Activated CD4-positive, CD25-positive, alpha-beta regulatory T cell treated with anti-CD3 and anti-CD28 coated beads, Interleukin-2, amount 50 U/mL, for 24 hours (primary cell): ENCODE results near the gene PNN.
"Not testable (repeated sequence)": the region's sequence is repeated elsewhere in the genome, so short reads cannot be mapped to it uniquely, and the experiment has no call there.

Experiments used
- ATAC-seq, 2 donors: fragments of 150-1000 bp; cut with Tn5 transposase; one replicate each; pipeline ENCODE4 v1.10.0; 2021; ENCODE audit warnings: mild to moderate bottlenecking in 1 of 2, moderate library complexity in 1 of 2

Gene PNN

GRCh38 chr14:39181026-39181692, 6.1 kb downstream of the PNN start:
- peak in 1 of 2 donors; percentile 10 for ATAC-seq

- ATAC-seq: no peak
Measured at GRCh38 chr14:39181693-39182047, 6.6 kb downstream of the PNN start.

- no peak for ATAC-seq
Measured at GRCh38 chr14:39182770-39183684, 8.0 kb downstream of the PNN start.

DNA sequence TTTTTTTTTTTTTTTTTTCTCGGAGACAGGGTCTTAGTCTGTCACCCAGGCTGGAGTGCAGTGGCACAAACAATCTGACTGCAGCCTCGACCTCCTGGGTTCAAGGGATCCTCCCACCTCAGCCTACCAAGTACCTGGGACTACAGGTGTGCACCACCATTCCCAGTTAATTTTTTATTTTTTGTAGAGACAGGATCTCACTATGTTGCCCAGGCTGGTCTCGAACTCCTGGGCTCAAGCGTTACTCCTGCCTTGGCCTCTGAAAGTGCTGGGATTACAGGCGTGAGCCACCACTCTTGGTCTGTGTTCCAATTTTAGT, 8.6 kb downstream of the PNN start:
- ATAC-seq: not testable (repeated sequence)

- ATAC-seq: no peak
Measured at GRCh38 chr14:39184628-39185255, 9.7 kb downstream of the PNN start.

DNA sequence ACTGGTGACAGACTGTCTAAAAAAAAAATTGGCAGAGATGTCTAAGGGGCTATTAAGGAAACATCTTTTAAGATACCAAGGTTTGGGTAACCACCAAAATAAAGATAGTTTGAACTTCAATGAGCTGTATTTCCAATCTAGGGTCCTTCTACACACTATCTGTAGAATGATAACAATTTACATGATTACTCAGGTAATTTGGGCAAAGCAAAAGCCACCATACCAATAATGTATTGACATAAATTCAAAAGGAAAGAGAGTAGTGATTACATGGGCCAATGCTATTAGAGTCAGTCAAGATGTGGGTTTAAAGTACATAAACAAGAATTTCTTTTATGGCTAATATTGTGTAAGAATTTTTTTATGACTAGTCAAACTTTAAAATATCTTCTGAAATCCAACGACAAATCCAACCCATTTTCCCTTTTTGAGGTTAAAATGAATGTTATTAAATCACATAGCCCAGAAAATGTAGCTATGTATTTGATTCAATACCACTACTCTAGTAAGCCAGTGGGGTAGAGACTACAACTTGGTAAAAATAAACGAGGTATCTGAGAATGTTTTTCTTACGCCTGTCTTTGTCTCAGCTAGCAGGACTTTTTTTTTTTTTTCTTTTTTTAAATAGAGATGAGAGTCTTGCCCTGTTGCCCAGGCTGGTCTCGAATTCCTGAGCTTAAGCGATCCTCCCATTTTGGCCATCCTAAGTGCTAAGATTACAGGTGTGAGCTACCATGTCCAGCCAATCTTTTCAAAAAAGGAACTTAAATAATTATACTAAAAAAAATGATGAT, 10.4 kb downstream of the PNN start:
- ATAC-seq: no peak

DNA sequence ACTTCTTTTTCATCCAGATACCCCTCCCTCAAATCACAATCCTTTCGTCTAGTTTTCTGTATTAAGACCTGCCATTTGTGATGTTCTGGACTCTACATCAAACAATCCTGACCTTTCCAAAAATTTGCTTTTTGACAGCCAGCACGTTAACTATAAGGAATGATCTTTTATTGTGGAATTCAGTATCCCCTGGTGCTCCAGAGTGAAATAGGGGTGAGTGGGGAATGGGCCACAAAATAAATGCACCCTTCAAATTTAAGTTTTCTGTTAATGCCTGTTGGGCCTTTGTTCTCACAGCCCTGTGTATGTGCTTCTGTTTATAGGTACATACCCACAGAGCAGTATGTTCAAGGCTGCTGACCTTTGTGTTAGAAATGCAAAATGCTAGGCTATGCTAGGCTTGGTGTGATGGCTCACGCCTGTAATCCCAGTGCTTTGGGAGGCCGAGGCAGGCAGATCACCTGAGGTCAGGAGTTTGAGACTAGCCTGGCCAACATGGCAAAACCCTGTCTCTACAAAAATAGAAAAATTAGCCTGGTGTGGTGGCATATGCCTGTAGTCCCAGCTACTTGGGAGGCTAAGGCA, 12.0 kb downstream of the PNN start:
- no peak for ATAC-seq

GRCh38 chr14:39203659-39204606, 28.9 kb downstream of the PNN start:
- ATAC-seq: no peak

DNA sequence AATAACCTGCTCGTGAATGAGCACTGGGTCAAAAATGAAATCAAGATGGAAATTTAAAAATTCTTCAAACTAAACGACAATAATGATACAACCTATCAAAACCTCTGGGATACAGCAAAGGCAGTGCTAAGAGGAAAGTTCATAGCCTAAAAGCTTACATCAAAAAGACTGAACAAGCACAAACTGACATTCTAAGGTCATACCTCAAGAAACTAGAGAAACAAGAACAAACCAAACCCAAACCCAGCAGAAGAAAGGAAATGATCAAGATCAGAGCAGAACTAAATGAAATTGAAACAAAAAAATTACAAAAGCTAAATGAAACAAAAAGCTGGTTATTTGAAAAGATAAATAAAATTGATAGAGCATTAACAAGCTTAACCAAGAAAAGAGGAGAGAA, 32.4 kb downstream of the PNN start:
- ATAC-seq: not testable (repeated sequence)

DNA sequence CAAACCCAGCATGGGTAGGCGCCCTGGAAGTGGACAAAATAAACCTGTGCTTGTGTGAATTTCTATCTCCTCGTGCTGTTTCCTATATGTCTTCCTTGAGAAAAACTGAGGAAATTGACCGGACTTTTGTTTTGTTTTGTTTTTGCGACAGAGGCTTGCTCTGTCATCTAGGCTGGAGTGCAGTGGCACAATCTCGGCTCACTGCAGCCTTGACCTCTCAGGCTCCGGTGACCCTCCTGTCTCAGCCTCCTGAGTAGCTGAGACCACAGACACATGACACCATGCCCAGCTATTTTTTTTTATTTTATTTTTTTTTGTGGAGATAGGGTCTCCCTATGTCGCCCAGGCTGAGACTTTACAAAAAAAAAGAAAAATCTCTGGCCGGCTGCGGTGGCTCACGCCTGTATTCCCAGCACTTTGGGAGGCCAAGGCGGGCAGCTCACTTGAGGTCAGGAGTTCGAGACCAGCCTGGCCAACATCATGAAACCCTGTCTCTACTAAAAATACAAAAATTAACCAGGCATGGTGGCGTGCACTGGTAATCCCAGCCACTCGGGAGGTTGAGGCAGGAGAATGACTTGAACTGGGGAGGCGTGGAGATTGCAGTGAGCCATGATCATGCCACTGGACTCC, 36.2 kb downstream of the PNN start:
- ATAC-seq: no peak

DNA sequence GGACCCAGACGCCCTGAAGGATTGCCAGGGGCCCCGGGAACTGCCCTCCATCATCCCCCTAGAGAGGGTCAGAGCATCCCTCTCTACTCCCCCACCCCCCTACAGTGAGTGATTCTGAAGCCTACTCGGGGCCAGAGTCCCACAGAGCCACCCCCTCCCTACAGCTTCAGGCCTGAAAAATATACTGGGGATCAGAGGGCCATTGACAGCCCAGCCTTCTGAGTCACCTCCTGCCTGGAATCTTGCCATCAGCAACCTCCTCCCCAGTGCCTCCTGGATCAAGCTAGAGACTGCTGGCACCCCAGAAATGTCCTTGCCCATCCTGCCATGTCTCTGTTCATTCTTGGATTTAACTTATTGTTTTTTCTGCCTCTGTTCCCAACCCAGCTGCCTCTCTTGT, 37.0 kb downstream of the PNN start:
- ATAC-seq: no peak

GRCh38 chr14:39212693-39213092, 37.6 kb downstream of the PNN start:
- ATAC-seq: no peak

DNA sequence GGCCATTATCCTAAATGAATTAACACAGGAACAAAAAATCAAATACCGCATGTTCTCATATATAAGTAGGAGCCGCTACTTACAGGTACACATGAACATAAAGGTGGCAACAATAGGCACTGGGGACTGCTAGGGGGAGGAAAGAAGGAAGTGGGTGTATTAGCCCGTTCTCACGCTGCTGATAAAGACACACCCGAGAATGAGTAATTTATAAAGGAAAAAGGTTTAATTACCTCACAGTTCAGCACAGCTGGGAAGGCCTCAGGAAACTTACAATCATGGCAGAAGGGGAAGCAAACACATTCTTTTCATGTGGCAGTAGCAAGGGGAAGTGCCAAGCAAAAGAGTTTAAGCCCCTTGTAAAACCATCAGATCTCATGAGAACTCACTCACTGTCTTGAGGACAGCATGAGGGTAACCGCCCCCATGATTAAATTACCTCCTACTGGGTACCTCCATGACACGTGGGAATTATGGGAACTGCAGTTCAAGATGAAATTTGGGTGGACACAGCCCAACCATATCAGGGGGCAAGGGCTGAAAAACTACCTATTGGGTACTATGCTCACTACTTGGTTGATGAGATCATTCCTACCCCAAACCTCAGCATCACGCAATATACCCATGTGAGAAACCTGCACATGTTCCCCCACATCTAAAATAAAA, 42.3 kb downstream of the PNN start:
- no peak for ATAC-seq

GRCh38 chr14:39218171-39218769, 43.2 kb downstream of the PNN start:
- ATAC-seq: peak; percentile 48 to 68

GRCh38 chr14:39219075-39219499, 44.0 kb downstream of the PNN start:
- ATAC-seq: no peak

DNA sequence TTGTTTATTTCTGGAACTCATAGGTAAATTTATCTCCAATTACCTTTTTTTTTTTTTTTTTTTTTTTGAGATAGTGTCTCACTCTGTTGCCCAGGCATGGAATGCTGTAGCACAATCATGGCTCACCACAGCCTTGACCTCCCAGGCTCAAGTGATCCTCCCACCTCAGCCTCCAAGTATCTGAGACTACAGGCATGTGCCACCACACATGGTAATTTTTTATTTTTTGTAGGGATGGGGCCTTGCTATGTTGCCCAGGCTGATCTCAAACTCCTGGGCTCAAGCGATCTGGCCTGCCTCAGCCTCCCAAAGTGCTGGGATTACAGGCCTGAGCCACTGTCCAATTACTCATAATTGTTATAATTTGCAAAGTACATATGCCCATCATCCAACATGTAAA, 45.4 kb downstream of the PNN start:
- ATAC-seq: not testable (repeated sequence)

DNA sequence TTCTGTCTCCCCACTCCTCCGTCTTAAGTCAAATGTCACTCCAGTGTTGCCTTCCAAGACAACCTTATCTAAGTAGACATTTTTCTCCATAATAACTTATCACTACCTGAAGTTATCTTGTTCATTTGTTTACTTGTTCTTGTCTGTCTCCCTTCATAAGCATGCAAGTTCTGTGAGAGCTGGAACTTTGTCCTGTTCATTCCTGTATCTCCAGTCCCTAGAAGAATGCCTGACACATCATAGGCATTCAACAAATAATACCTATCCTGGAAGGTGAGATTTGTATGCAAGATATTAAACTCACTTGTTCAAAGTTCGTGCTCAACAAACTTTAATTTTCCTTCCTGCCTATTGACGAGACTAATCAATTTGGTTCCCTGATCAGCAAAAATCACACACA, 53.0 kb downstream of the PNN start:
- ATAC-seq: no peak

DNA sequence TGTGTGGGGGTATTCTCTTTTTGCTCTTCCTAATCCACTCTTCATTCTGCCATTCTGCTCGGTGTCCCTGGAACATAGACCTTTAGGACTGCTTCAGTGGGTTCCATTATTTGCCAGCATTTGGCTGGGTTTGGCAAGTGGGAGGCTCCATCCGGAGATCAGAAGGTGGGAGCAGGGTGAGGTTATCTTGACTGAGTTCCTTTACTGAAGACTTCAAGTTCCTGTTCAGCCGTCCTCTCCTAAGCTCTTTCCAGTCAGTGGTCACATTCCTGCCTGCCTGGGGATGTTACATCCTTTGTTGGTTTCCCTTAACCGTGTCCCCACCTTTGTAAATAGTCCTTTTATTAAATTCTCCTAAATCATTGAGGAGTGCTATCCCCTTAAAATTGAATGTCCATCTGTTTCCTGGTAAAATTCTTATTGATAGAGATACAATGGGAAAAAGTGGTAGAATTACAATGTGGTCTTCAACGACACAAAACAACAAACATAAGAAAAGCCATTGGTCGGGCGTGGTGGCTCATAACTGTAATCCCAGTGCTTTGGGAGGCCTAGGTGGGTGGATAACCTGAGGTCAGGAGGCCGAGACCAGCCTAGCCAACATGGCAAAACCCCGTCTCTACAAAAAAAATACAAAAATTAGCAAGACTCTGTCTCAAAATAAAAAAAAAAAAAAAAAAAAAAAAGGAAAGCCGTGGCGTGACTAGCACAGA, 53.6 kb downstream of the PNN start:
- no peak for ATAC-seq

DNA sequence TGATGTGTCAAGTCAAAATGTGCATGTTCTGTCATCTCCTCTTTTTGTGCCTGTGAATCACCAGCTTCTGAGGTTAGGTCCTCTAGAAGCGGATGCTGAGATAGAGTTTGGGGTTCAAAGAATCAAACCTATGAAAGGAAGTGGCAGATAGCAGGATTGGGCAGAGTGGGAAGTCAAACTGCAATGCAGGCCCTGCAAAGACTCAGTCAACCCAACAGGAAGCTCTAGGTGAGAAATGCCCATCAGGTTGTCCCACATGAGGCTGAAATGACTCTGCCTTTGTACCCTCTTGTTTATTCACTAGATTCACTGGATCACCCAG, 54.1 kb downstream of the PNN start:
- peak; percentile 92 to 94 for ATAC-seq
